NCI-H1436 treated with DMSO at 0.1 percent for 48 hours (cell line): ENCODE measurements around the gene HHLA2.
"Not testable (repeated sequence)": the region's sequence is repeated elsewhere in the genome, so short reads cannot be mapped to it uniquely, and the experiment has no call there.

Experiments used
- DNase-seq: peaks from one replicate; lab custom pipeline; 2025; lab: John Stamatoyannopoulos, UW

HHLA2 gene, protein sequence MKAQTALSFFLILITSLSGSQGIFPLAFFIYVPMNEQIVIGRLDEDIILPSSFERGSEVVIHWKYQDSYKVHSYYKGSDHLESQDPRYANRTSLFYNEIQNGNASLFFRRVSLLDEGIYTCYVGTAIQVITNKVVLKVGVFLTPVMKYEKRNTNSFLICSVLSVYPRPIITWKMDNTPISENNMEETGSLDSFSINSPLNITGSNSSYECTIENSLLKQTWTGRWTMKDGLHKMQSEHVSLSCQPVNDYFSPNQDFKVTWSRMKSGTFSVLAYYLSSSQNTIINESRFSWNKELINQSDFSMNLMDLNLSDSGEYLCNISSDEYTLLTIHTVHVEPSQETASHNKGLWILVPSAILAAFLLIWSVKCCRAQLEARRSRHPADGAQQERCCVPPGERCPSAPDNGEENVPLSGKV

DNA sequence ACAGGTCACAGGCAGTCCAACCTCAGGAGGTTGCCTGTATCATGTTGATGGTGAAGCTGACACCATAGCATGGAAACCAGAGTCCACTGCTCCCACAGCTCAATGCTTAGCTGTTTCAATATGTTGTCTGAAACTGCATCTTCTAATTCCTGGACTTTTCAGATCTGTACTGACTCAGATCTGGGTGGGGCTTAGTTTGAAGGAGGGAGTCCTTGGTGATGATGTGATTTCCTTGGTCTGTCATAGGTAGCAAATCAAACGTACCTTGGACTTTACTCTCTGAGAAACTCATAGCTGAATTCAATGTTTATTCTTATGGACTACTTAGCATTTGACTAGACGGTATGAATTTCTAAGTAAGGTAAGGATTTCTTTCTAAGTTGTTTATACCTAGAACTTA is at the start of gene HHLA2:
Gene HHLA2 (plus strand): TSS at position 310 of the 400 bp plus-strand sequence. CDS start 55,266 bp downstream, outside the sequence.
- no peak for DNase-seq

DNA sequence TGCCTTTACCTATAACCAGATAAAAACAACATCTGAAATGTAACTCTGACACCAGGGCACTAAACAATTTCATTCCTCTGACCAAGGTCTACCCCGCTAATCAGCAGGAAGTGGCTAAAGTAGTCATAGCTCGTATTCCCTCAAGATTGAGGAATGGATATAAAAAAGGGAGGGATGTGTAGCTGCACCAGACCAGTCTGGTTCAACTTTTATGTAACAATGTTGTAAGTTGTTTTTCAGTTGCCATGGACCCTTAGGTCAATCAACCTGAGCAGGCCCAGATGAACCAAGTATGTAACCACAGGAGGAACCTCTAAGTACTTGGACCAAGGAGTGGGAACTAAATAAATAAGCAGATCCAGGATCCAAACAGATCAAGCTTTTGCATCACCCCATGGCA is 45.7 kb upstream of the HHLA2 start:
- DNase-seq = no peak

DNA sequence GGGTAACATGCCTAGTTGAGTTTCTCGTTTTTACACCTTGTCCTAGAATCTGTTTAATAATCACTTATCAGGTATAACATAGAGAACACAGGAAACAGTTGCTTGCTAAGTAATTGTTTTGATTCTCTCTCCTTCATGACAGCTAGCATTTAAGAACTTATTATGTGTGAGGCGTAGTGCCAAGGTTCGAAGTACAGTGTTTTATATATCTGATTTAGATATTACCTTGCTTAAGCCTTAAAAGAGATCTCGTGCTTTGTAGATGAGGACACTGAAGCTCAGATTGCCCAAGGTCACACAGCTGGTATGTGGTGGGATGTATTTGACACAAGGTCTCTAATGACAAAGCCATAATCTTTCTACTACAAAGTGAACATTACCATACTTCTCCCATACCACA is 45.1 kb upstream of the HHLA2 start:
- DNase-seq = no peak

DNA sequence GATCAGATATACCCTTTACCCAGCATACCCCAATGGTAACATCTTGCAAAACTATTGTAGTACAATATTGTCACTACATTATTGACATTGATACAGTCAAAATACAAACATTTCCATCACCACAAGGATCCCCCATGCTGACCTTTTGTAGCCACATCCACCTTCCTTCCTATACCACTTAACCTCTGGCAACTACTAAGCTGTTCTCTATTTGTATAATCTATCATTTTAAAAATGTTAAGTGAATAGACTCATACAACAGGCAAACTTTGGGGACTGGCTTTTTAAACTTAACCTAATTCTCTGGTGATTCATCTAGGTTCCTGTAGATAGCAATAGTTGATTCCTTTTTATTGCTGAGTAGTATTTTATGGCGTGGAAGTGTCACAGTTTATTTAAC is 44.5 kb upstream of the HHLA2 start:
- no peak for DNase-seq

DNA sequence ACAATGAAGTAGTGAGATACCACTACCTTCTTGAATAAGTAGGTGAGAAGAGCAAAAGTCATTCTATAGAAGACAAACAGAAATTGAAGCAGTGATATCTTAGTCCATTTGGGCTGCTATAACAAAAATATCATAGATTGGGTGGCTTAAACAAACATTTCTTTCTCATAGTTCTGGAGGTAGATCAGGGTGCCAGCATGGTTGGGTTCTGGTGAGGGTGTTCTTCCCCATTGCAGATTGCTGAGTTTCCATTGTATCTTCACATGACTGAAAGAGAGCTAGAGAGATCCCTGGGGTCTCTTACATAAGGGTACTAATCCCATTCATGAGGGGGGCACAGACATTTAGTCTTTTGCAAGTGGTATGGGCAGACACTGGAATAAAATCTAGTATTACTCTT is 41.2 kb upstream of the HHLA2 start:
- no peak for DNase-seq

GRCh38 chr3:108264534-108265298 is 31.6 kb upstream of the HHLA2 start:
- not testable (repeated sequence) for DNase-seq

- DNase-seq = not testable (repeated sequence)
These were observed 28.1 kb upstream of the HHLA2 start for GRCh38 chr3:108268235-108268634.

- no peak for DNase-seq
These were observed 24.7 kb upstream of the HHLA2 start for GRCh38 chr3:108271626-108272025.

DNA sequence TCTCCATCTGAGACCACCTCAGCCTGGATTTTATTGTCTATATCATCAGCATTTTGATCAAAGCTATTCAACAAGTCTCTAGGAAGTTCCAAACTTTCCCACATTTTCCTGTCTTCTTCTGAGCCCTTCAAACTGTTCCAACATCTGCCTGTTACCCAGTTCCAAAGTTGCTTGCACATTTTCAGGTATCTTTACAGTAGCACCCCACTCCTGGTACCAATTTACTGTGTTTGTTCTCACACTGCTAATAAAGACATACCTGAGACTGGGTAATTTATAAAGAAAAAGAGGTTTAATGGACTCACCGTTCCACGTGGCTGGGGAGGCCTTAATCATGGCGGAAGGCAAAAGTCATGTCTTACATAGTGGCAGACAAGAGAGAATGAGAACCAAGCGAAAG is 17.3 kb upstream of the HHLA2 start:
- not testable (repeated sequence) for DNase-seq

DNA sequence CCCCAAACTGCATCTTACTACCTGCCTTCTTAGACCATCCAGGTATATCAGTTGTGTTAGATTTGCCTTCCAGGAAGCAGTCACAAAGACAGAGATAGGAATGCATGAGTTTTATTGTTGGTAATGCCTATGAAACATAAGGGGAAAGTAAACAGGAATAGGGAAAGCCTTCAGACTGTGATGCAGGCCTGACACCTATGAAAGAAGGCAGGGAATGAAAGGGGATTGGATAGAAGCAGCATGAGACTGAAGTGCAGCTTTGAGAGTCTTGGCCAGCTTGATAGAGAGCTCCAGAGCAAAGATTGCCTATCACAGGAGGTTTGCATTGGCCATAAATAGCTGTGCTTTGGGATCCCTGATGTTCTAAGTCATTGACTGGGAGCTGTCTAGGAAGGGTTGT is 15.9 kb upstream of the HHLA2 start:
- DNase-seq = no peak

- DNase-seq = no peak
These were observed 14.7 kb upstream of the HHLA2 start for GRCh38 chr3:108281670-108282069.

GRCh38 chr3:108283006-108283405 is 13.3 kb upstream of the HHLA2 start:
- no peak for DNase-seq

- DNase-seq = no peak
These were observed 12.4 kb upstream of the HHLA2 start for GRCh38 chr3:108283989-108284388.

DNA sequence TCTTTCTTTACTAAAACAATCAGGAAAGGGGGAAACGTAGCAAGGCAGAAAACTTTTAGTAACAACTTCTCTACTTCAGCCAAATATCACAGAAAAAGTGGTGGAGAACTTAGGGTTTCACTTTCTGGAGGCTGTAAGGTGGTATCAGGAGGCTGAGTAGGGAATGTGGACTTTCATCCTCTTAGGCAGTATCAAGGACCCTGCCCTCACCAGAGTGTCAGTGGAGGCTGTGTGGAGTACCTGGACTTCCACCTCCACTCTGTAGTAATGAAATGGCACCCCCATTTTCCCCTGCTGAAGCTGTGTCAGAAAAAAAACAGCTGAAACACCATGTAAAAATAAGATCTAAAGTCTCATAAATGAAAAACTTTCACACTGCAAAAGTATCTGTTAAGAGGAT is 11.2 kb upstream of the HHLA2 start:
- no peak for DNase-seq

GRCh38 chr3:108287146-108287545 is 9.2 kb upstream of the HHLA2 start:
- DNase-seq = no peak

DNA sequence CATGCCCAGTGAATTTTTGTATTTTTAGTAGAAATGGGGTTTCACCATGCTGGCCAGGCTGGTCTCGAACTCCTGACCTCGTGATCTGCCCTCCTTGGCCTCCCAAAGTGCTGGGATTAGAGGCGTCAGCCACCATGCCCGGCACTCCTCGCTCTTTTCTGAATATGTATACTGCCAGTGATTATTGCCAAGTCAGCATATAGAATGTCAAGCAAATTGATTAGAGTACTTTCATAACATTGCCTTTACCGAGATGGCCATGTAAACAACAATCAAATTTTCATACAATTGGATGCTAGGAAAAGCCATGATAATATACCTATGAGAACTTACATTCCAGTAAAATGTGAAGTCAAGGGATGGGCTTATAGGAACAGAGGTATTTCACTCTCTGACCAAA is 8.2 kb upstream of the HHLA2 start:
- not testable (repeated sequence) for DNase-seq

DNA sequence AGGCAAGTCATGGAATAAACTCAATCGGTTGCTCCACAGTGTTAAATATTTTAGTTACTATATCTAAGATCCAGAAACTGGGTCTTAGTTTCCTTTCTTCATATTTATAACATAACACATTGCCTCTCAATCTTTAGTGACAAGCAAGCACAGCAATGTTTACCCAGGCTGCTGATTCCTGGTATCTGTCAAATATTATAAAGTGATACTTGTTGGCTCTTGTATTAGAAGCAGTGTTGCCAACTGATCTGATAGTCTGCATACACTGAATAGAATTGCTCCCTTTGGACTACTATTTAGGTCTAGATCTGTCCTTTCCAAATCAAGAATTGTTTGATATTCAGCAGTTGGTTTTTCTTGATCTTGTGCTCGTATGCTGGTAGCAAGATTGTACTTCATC is 7.2 kb upstream of the HHLA2 start:
- DNase-seq = no peak

- no peak for DNase-seq
These were observed 3.9 kb upstream of the HHLA2 start for GRCh38 chr3:108292450-108292849.

- peak; percentile 21 for DNase-seq
These were observed 3.4 kb upstream of the HHLA2 start for GRCh38 chr3:108292905-108293328.

GRCh38 chr3:108293858-108294257 is 2.5 kb upstream of the HHLA2 start:
- DNase-seq = no peak

- no peak for DNase-seq
These were observed 750 bp upstream of the HHLA2 start for GRCh38 chr3:108295421-108296175.

DNA sequence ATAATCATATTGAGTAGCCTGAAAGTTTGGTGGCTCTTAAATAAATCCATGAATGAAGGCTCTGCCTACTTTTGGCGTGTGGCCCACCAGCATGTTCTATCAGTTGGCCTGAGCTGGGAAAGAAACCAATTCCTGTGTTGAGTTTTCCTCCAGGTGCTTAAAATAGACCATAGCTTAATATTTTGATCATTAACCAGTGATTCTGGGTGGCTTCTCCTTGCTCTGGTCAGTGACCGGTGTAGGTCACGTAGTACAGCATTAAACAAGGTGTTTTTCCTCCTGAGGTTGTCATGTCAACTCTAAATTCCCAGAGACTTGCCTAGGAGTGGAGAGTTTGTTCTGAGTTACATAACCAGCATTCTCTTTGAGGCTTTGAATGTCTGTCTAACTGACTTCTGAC is 1.3 kb downstream of the HHLA2 start:
- DNase-seq = no peak

GRCh38 chr3:108298056-108298455 is 1.7 kb downstream of the HHLA2 start:
- no peak for DNase-seq
